Measurements from ENCODE around the gene PHACTR4.

DNA sequence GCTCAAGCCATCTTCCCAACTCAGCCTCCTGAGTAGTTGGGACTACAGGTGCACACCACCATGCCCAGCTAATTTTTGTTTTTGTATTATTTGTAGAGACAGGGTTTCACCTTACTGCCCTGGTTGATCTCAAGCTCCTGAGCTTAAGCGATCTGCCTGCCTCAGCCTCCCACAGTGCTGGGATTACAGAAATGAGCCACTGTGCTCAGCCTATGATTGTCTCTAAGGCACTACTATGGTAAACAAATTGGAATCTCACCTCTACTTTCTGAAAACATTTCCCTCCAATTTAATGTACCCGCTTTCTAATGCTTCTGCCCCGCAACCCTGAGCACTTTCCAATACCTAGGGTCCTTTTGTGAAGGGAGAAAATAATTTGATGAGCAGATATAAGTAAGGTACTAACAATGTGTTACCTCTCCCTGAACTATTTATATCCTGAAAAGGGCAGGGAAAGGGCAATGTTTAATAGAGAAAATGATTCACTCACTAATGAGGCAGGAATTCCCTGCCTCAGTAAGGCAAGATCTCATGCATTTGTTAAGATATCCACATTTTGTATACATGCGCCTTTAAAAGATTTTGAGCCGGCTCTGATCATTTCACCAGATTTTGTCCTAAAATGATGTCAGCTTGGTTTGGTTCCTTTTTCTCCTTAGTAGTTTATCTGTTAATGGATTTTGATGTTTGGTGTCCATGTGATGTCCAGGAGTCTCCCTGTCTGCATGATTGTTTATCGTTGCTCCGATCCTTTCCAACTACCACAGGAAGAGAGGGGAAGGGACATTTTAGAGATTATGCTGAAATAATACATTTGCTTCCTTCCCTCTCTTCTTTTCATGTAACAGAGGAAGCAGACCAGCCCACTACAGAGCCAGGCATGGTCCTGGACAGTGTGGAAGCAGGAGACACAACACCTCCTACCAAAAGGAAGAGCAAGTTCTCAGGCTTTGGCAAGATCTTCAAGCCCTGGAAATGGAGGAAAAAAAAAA, 89.0 kb downstream of the PHACTR4 start:
- TF ChIP-seq ZNF175 (CRISPR knock-in tag; IDR thresholded peaks at IDR 0.05; ENCODE audit: low read depth) (no peak), CREB1 (IDR thresholded peaks at IDR 0.05) (no peak), CREB1 (CRISPR knock-in tag; IDR thresholded peaks at IDR 0.05) (no peak), YY1 (IDR thresholded peaks at IDR 0.05; ENCODE audit: borderline replicate concordance in 1 of 3, control insufficient read depth in 1 of 3, extremely low read depth in 1 of 3, insufficient read depth in 3 of 3, insufficient read length in 1 of 3, insufficient replicate concordance in 2 of 3, low read depth in 1 of 3, low read length in 2 of 3) (no peak), ZBTB5 (IDR thresholded peaks at IDR 0.05) (no peak), CHD7 (IDR thresholded peaks at IDR 0.05; ENCODE audit: low read depth, low read length) (no peak), MYNN (IDR thresholded peaks at IDR 0.05) (no peak), MYNN (CRISPR knock-in tag; IDR thresholded peaks at IDR 0.05) (no peak)

Data from K562 (cell line).